GM19035 (cell line): ENCODE data around the gene HSPA2.

ENCODE experiments used
- ATAC-seq: cut with Tn5 transposase; IDR thresholded peaks from one replicate; pipeline ENCODE4 v1.9.1; 2021; ENCODE audit not compliant: unreplicated experiment

The HSPA2 gene

GRCh38 chr14:64540208-64541202, at the start of gene HSPA2:
Gene HSPA2, plus strand, starts transcription at chr14:64540741. Its CDS starts 109 bp downstream, at chr14:64540850.
- peak; percentile 94 for ATAC-seq

- ATAC-seq: no peak
Observed at GRCh38 chr14:64491637-64492036, 48.9 kb upstream of the HSPA2 start.

GRCh38 chr14:64493455-64493854, 47.1 kb upstream of the HSPA2 start:
- no peak for ATAC-seq

- no peak for ATAC-seq
Observed at GRCh38 chr14:64495252-64495651, 45.3 kb upstream of the HSPA2 start.

- no peak for ATAC-seq
Observed at GRCh38 chr14:64496764-64497163, 43.8 kb upstream of the HSPA2 start.

- ATAC-seq: no peak
Observed at GRCh38 chr14:64500088-64500487, 40.5 kb upstream of the HSPA2 start.

- no peak for ATAC-seq
Observed at GRCh38 chr14:64501411-64502171, 39.0 kb upstream of the HSPA2 start.

- ATAC-seq: no peak
Observed at GRCh38 chr14:64502456-64502855, 38.1 kb upstream of the HSPA2 start.

- ATAC-seq: peak; percentile 6
Observed at GRCh38 chr14:64502887-64503433, 37.6 kb upstream of the HSPA2 start.

- peak; percentile 64 for ATAC-seq
Observed at GRCh38 chr14:64503434-64504309, 36.9 kb upstream of the HSPA2 start, which contains the start of gene ZBTB25. Gene ZBTB25, minus strand, starts transcription at chr14:64503838. Its CDS starts 13,305 bp downstream, at chr14:64490533.

GRCh38 chr14:64504310-64504896, 36.1 kb upstream of the HSPA2 start, which contains the start of gene ZBTB1:
Gene ZBTB1, plus strand, starts transcription at chr14:64504770. Its CDS starts 16,735 bp downstream, at chr14:64521505.
- ATAC-seq: peak; percentile 26

GRCh38 chr14:64504897-64505794, 35.4 kb upstream of the HSPA2 start:
- peak; percentile 22 for ATAC-seq

- no peak for ATAC-seq
Observed at GRCh38 chr14:64506721-64507120, 33.8 kb upstream of the HSPA2 start.

GRCh38 chr14:64507376-64508156, 33.0 kb upstream of the HSPA2 start:
- ATAC-seq: no peak

- no peak for ATAC-seq
Observed at GRCh38 chr14:64508215-64508776, 32.2 kb upstream of the HSPA2 start.

- ATAC-seq: no peak
Observed at GRCh38 chr14:64509036-64509435, 31.5 kb upstream of the HSPA2 start.

- no peak for ATAC-seq
Observed at GRCh38 chr14:64510825-64511671, 29.5 kb upstream of the HSPA2 start.
